NOMO-1 (cell line): ENCODE results near the gene CDH13.

Source experiments
- DNase-seq, 2 experiments: peaks; one replicate each; lab custom pipeline; 2025; ENCODE audit not compliant: unreplicated experiment in 2 of 2; lab: John Stamatoyannopoulos, UW

CDH13 gene

DNA sequence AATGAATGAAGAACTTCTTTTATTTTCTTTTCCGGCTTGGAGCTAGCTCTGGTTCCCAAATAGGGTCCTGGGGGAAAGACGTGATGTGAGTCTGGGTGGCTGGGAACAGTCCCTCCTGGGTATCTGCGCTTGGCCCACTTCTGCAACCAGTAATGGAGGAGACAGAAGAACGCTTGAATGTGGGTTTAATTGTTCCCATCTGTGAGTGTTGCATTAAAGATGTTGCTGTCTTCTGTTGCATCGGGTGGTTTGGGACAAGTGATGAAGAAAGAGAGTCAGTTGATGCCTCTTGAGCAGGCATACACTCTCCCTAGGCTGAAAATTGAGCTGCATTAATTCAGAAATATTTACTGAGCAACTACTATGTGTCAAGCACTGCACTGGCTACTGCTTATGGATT is 511.1 kb downstream of the CDH13 start:
- DNase-seq, result no peak

DNA sequence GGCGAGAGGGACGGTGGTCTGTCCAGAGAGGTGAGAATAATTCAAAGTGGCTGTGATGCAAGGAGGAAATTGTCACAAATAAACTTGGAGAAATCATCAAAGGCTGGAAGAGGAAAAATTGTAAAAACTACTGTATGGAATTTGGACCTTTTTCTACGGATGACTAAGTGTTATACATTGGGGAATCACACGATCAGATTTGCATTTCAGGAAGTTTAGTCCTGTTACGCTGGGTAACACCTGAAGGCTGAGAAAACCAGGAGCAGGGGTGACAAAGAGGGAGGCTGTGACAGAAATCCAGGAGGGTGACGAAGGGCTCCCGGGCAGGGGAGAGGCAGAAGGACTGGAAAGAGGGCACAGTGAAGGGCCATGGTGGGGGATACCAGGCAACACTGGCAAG is 511.7 kb downstream of the CDH13 start:
- no peak for DNase-seq

DNA sequence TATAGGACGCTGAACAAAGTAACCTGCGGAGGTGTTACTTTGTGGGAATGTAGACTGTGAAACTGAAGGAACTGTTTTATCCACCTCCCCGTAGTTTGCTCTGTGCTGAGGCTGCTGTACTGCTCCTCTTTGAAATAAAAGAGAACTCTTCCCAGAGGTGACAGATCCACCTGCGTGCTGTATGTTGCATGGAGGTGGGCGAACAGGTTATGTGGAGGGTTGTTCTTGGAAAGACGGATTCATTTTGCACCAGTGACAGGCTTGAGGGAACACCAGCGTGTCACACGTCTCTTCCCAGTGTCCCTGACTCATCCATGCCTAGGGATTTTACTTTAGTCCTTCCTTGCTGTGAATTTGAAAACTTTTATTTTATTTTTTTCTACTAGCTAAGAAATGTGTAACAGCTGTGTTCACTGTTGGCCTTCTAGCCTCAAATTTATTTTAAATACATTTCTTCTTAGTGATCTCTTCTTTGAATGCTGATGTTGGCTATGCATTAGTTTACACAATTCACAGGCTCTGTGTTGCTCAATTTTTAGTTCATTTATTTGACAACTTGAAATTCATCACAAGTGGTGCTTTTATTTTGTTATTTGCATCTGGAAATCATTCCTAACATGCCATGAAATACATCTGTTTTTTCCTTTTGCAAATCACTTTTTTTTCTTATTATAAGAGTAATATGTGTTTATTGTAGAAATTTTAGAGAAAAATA is 512.4 kb downstream of the CDH13 start:
- no peak for DNase-seq

DNA sequence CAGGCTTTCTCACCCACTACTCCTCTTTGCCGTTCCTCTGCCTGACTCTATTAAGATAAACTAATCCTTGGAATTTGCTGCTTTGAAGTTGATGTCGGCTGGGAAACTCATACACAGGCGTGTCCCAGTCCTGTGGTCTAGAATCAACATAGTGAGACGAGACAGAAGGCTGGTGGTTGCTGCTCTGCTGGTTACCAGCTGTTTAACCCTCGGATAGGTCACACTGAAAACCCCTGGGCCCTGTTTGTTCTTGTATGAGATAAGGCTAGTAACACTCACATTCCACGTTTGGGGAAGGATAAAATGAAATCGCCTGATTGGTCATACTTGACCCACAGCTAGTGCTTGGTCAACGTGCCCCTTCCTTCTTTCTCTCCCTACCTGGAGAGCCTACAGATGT is 517.0 kb downstream of the CDH13 start:
- DNase-seq, result no peak

DNA sequence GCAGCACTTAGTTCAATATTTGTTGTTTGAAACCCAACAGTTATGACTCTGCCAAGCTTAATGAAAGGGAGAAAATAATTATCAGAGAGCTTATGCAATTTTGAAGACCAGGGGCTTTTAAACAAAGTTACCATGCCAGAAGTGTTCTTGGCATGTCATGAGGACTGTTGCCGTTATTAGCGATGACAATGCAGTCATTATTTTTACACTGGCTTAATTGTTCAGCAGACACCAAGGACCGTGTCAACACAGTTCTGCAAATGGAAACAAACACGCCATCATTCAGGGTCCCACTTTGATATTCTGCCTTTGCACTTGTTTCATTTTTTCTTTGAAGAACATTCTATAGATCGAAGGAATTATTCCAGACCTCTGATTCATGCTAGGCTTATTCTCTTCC is 518.5 kb downstream of the CDH13 start:
- no peak for DNase-seq

DNA sequence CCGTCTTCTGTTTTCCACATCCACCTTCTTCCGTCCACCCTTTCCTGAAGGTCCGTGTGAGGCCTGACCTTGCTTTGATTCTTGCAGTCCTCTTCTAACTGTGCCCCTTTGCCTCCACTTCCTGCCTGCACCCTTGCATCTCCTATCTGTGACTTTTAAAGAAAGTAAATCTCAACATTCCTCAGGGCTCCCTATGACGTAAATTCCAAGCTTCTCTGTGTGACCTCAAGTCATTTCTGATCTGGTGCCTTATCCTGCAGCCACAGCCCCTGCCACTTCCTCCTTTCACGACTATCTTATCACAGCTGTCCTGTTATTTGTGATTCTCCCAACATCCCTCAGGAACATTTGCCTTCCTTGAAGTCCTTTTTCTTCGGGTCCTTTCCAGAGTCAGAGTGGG is 520.5 kb downstream of the CDH13 start:
- no peak for DNase-seq

DNA sequence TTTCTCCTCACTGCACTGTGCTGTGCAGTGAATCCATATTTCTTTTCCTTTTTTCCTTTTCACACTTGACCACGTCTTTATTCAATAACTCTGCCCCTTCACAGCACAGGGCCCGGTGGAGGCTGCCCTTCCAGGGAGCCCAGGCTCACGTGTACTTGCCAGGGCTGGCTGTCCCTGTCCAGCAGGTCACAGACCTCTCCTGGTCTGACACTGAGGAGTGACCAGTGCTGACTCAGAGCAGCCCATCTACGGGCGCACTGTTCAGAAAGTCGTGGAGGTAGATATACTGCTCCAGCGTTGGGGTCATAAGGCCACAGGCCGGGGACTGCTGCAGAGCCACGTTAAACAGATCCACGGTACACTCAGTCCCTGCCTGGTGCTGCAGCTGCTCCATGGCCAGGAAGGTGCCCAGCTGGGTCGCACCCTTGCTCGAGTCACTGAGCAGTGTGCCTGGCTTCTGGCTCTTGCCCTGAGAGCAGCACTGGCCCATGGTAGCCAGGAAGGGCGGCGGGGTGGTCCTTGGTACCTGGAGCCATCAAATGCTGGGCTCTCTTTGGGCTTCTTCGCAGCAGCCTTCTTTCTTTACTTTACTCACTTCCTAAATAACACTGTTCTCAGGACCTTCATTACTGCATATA is 531.7 kb downstream of the CDH13 start:
- no peak for DNase-seq

DNA sequence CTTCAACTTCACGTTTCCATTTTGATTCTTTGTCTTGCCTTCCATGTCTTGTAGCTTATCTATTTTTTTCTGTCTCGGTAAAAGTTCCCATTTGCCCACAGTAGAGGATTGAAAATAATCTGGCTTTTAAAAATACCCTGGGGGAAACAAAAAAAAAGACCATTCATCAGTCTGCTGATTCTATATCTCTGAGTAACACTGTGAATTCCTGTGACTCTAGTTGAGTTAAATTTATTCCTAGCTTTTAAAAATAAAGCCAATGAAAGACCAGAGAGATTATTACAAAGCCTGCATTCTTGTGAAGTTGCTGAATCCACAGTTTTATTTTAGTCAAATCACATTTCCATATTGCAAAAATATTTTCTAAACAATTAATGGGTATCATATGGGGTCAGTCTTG is 532.3 kb downstream of the CDH13 start:
- DNase-seq, result no peak

DNA sequence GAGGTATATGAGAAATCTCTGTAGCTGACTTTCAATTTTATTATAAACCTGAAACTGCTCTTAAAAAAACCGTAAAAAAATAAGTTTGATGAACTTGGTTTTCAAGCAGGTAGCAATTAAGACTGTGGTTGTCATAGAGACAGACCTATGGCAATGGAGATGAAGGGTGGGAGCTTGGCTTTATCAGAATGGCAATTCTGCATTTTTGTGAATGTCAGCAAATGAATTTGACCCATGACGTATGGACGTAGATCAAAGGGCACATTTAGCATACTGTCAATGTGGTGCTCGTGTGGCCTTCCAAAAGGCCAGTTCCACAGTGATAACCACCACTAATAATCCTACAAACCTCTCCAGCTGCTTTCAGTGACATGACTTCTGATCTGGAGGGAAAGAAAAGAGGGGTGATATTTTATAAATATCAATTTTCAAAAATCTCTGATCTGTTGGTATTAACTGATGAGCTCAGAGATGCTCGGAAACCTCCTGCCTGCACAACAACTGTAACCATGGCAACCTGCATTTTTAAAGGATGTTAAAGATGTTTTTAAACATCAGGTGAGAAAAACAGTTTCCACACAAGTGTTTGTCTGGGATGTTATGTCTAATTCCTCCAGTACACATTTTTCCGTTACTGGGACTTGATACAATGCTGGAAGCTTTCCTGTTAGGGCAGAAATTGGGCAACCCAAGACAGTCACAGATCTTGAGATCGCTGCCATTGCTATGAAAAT is 533.7 kb downstream of the CDH13 start:
- DNase-seq, result no peak

DNA sequence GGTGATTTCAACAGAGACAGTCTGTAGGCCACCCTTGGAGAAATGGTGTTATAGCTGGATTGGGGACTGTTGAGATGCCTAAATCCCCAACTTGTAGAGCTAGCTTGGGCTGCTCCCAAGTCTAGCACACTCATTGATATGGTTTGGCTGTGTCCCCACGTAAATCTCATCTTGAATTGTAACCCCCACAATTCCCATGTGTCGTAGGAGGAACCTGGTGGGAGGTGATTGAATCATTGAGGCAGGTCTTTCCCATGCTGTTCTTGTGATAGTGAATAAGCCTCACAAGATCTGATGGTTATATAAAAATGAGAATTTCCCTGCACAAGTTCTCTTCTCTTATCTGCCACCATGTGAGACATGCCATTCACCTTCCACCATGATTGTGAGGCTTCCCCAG is 536.0 kb downstream of the CDH13 start:
- no peak for DNase-seq

DNA sequence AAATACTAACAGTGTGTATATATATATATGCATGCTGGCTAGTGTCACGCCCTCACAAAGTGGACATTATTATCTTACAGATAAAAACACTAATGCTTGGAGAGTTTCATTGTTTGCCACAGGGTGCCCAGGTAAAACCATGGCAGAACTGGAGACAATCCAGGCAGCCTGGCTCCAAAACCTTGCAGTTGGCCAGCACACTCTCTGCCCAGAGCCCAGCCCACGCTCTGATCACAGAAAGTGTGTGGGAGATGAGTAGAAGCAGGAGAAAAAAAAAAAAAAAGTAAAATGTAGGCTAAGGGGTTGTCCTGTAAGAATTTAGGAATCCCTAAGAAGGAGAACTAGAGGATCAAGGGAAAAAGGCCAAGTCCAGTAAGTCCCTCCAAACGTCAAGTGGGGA is 538.0 kb downstream of the CDH13 start:
- DNase-seq, result no peak

DNA sequence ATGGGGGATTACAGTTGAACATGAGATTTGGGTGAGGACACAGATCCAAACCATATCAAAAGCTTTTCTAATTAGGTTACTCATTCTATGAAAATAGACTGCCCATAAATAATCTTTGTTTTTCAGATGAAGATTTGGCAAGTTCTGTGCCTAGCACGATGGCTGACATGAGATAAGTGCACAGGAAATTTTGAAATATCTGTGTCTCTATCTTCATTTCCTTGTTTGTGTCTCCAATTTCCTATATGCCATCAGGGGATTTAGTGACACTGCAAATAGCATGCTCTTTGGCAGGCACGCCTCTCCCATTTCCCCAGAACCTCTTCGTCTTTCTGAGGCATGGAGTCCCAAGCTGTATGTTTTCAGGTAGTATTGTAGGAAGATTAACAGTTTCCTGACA is 544.6 kb downstream of the CDH13 start:
- DNase-seq, result peak in 1 of 2 experiments; percentile 0

DNA sequence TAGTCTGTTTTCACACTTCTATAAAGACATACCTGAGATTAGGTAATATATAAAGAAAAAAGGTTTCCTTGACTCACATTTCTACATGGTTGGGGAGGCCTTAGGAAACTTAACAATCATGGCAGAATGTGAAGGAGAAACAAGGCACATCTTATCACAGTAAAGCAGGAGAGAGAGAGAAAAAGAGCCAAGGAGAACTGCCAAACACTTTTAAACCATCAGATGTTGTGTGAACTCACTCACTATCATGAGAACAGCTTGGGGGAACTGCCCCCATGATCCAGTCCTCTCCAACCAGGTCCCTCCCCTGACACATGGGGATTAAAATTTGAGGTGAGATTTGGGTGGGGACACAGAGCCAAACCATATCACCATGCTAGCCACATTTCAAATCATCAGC is 547.9 kb downstream of the CDH13 start:
- no peak for DNase-seq

DNA sequence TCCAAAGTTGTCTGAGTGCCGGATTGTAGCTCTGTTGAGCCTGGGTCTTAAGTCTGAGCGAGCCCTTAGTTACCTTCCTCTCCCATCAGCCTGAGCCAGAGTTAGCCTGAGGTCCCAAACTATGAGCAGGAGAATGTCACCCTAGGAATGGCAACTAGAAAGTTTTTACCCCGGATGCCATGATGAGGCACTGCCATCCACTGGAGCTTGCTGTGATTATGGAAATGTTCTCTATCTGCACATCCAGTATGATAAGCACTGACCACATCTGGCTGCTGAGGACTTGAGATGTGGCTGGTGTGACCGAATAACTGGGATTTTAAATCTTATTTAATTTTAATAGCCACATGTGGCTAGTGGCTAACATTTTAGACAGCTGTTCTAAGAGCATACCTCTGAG is 550.0 kb downstream of the CDH13 start:
- DNase-seq, result no peak

DNA sequence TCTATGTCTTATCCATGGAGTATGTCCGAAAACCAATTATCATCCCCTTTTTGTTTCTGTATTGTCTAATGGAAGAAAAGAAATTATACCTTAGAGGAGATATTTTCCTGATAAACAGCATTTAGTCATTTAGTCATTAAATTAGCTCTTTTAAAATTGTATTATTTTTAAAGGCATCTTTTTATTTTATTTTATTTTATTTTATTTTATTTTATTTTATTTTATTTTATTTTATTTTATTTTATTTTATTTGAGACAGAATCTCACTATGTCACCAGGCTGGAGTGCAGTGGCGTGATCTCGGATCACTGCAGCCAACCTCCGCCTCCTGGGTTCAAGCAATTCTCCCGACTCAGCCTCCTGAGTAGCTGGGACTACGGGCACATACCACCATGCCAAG is 559.1 kb downstream of the CDH13 start:
- DNase-seq, result no peak

DNA sequence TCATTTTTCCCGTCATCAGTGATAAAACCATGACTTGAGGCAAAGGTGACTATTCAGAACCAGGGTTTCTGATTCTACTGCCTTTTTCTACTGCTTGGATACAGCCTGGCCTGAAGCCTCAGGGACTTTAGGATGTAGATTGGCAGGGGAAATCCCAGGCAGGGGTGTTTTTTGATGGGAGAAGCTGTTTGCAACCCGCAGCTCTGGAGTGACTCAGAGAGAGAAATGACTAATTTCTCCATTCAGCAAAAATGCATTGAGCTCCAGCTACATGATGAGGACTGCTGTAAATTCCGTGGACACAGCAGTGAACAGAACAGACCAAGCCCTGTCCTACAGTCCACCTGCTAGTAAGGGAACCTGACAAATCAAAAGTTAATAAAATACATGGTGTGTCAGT is 560.6 kb downstream of the CDH13 start:
- DNase-seq, result no peak

DNA sequence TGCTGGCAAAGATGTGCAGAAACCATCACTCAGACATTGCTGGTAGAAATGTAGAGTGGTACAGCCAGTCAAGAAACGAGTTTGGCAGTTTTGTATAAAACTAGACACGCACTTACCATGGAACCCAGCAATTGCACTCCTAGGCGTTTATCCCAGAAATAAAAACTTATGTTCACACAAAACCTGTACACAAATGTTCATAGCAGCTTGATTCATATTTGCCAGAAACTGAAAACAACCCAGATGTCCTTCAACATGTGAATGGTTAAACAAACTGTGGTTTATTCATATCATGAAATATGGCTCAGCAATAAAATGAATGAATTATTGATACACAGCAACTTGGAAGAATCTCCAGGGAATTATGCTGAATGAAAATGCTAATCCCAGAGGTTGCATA is 570.0 kb downstream of the CDH13 start:
- DNase-seq, result no peak

DNA sequence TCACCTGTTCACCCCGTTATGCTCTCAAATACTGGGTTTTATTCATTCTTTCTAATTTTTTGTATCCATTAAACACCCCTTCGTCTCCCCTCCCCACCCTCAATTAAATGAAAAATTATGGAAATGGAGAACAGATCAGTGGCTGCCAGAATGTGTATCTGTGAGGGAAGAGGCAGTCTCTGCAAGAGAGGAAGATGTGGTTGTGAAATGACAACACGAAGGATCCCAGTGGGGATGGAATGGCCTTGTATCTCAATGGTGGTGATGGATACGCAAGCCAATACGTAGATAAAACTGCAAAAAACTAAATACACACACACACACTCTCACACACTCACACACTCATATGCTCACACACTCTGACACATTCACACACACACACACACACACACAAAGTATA is 570.7 kb downstream of the CDH13 start:
- no peak for DNase-seq

DNA sequence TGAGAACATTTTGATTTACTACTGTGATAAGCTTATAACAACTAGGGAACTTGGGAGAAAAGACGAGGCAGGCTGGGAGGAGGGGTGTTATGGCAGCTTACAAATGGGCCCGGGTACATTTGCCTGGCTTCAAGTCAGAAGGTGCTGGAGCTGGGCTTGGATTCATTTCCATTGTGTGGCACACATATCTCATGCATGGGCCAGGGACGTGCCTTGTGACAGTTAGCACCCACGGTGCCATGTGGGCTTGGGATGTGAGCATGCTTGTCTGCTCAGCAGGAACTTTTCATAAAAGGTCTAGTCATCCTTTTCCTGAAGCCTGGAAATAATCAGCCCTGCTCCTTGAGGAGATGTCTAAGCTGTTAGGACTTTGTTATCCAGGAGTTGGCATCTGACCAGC is 572.2 kb downstream of the CDH13 start:
- DNase-seq, result no peak

DNA sequence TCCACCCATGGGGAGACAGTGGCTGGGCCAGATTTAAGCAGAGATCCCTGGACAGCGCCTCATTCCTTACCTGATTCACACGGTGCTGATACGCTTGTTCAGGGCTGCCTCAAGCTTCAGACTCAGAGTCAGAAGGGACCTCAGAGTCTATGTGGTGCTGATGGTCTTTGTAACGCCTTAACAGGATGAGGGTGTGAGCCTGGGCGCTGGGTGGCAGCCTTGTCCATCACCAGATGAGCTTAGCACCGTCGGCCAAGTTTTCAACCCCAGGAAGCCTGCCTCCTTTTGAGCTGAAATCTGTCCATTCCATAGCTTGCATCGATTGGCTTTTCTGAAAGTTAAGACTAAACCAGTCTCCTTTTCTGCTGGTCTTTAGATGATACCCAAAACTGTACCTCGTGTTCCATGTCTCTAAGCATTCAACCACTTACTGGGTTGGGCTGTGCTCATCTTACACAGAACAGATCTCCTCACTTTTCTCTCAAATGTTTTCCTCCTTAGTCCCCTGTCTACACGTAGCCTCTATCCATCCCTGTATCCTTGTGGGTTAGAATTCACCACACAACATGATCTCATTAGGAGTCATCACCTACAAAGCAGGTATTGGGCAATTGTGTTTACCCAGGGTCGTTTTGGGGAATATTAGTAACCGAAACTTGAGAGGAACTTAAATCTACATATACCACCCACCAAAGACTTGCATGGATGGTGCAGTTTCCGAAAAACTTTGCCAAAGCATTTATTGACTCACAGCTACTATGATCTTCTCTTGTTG is 573.4 kb downstream of the CDH13 start:
- no peak for DNase-seq

DNA sequence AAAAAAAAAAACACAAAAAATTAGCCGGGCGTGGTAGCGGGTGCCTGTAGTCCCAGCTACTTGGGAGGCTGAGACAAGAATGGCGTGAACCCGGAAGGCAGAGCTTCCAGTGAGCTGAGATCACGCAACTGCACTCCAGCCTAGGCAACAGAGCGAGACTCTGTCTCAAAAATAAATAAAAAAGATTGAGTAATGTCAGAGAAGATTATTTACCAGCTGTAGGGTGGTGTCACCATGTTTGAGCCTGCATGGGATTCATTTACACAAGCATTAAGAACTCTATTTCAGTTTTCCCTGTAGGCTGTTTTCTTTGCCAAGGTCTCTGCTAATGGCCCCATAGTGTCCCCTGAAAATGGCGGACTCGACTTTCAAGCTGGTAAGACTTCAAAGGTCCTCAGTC is 575.0 kb downstream of the CDH13 start:
- DNase-seq, result no peak
